Gastrocnemius medialis (tissue), 4 donors: Measurements from ENCODE around the gene RPE. TPM values are rescaled to one million over a fixed set of nuclear protein-coding genes. Genes with fewer than 3 reads are reported as not detected.

Source experiments
- ATAC-seq, 2 donors: fragments of 150-250 bp; one replicate each; pipeline ENCODE4 v1.9.1; 2016
- DNase-seq, 2 donors: peaks; one replicate each; pipeline ENCODE4 v3.0.0-alpha.2; 2019
- H3K27ac ChIP-seq, 4 donors: fragments of 200-600 bp; sonication (generic); 1 replicate in 1 of 4; 2 replicates in 3 of 4; pipeline ENCODE4 v1.5.1; 2016 to 2018; ENCODE audit warnings: mild to moderate bottlenecking in 2 of 4, moderate library complexity in 1 of 4
- H3K27me3 ChIP-seq, 3 donors: fragments of 200-600 bp; sonication (generic) in 2 of 3; 1 replicate in 1 of 3; 2 replicates in 2 of 3; pipeline versions ENCODE4 v1.5.1 to v1.6.0; 2016 to 2019; ENCODE audit warnings: mild to moderate bottlenecking in 1 of 3, moderate library complexity in 1 of 3
- H3K36me3 ChIP-seq, 2 donors: fragments of 200-600 bp; sonication (generic) in 1 of 2; one replicate each; pipeline ENCODE4 v1.5.1; 2017 to 2018
- H3K4me1 ChIP-seq, 2 donors: fragments of 200-600 bp; sonication (generic) in 1 of 2; one replicate each; pipeline ENCODE4 v1.5.1; 2016 to 2017; ENCODE audit warnings: mild to moderate bottlenecking in 2 of 2
- H3K4me3 ChIP-seq, 4 donors: fragments of 200-600 bp; sonication (generic) in 3 of 4; 1 replicate in 1 of 4; 2 replicates in 3 of 4; pipeline ENCODE4 v1.5.1; 2016 to 2019; ENCODE audit warnings: mild to moderate bottlenecking in 2 of 4
- H3K9me3 ChIP-seq, 3 donors: fragments of 200-600 bp; sonication (generic) in 2 of 3; 1 replicate in 1 of 3; 2 replicates in 2 of 3; pipeline ENCODE4 v1.5.1; 2016 to 2019
- POLR2A ChIP-seq, 2 donors: fragments of 450-650 bp; IDR thresholded peaks; one replicate each; pipeline ENCODE4 v1.6.1; 2017; ENCODE audit warnings: antibody characterized with exemption in 2 of 2, mild to moderate bottlenecking in 2 of 2, moderate library complexity in 2 of 2
- in situ Hi-C, 4 donors: fragments of 200-750 bp; cut with MboI; loops; one replicate each; pipeline versions ENCODE4 v1.15.0 to v1.8.0; 2017; ENCODE audit warnings: low sequenced_read_pairs in 4 of 4
- intact Hi-C: fragments of 100-400 bp; cut with DNase I; formaldehyde crosslinking; loops from one replicate; pipeline ENCODE4 v1.15.1; 2023; ENCODE audit warnings: low total_unique reads
- total RNA-seq, 4 donors: library from RNA; depleted of rRNA; stranded (reverse); fragments of >200 nt; gene quantifications; one replicate each; pipeline versions ENCODE4 v1.1.0 to v1.2.3, GENCODE V29; 2016
- TF ChIP-seq, protein P1 (sequence below), 5 experiments: fragments of 450-650 bp in 3 of 5; fragments of 200-600 bp in 2 of 5; sonication (generic) in 2 of 5; IDR thresholded peaks in 4 of 5; conservative IDR thresholded peaks in 1 of 5; 1 replicate in 4 of 5; 2 replicates in 1 of 5; pipeline ENCODE4 v1.5.1; 2016 to 2019; ENCODE audit warnings: antibody characterized with exemption in 5 of 5, mild to moderate bottlenecking in 3 of 5, moderate library complexity in 3 of 5

The RPE gene
- total RNA-seq, 4 donors from 2014 or later: 9.2 to 73.5 (median 23.2) TPM

DNA sequence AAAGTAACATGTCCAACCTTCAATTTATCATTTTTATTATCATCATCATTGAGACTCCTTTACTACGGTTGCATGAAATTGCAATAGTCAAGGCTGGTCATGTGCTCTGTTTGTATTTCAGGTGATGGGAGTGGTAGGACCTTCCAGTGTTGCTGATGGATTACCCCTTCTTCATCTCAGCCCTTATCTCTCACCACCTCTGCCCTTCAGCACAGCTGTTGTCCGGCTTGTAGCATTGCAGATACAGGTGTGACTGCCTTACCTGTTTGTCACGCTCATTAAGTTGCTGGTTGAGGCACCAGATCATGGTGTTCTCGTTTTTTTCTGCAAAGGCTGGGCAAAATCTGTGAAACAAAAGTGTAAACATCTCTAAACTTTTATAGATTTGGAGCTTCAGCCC, 31.7 kb upstream of the RPE start:
- no peak overlapping the region for H3K27ac ChIP-seq
- ATAC-seq: no peak
- H3K27me3 ChIP-seq: peaks cover 0 to 4% (median 0%) of the 10 kb centered on the region in 3 donors
- H3K36me3 ChIP-seq: no peaks in the 10 kb centered on the region
- H3K9me3 ChIP-seq: no peaks in the 10 kb centered on the region
- in situ Hi-C loops: loop anchor here in 1 of 4 donors (25.0 kb wide), 1 partner anchor 633 kb away; no protein-coding TSS in a partner anchor
- no peak for DNase-seq
- intact Hi-C loops: loop anchor here (10.0 kb wide), 1 partner anchor 424 kb away; no protein-coding TSS in a partner anchor
- H3K4me1 ChIP-seq: no peaks in the 10 kb centered on the region
- no peak overlapping the region for H3K4me3 ChIP-seq
- TF ChIP-seq, protein P1, sequence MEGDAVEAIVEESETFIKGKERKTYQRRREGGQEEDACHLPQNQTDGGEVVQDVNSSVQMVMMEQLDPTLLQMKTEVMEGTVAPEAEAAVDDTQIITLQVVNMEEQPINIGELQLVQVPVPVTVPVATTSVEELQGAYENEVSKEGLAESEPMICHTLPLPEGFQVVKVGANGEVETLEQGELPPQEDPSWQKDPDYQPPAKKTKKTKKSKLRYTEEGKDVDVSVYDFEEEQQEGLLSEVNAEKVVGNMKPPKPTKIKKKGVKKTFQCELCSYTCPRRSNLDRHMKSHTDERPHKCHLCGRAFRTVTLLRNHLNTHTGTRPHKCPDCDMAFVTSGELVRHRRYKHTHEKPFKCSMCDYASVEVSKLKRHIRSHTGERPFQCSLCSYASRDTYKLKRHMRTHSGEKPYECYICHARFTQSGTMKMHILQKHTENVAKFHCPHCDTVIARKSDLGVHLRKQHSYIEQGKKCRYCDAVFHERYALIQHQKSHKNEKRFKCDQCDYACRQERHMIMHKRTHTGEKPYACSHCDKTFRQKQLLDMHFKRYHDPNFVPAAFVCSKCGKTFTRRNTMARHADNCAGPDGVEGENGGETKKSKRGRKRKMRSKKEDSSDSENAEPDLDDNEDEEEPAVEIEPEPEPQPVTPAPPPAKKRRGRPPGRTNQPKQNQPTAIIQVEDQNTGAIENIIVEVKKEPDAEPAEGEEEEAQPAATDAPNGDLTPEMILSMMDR (IDR thresholded peaks at IDR 0.05 in 4 of 5, conservative IDR thresholded peaks at IDR 0.05 in 1 of 5): no peak
- TF ChIP-seq POLR2A (IDR thresholded peaks at IDR 0.05): no peak

DNA sequence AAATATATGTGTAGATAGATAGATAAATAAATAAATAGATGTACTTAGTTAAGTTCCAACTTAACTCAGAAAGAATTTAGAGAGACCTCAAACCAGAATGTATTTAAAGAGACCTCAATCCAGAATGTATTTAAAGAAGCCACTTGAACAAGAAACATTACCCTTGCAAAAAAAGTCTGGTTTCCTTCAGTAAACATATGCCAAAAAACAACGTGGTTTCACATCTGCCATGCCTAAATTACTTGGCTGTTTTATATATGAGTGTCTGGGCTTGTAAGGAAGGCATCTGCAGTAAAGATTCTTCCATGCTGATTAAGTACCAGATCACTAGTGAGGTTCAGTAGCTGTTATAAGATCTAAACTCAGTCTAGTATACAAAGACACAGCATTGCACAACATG, 29.1 kb upstream of the RPE start:
- in situ Hi-C loops (loop anchor here in 1 of 4 donors (25.0 kb wide), 1 partner anchor 636 kb away; no protein-coding TSS in a partner anchor), intact Hi-C loops (loop anchor here (10.0 kb wide), 1 partner anchor 421 kb away; no protein-coding TSS in a partner anchor)
- Histone ChIP-seq H3K36me3 (no peaks in the 10 kb centered on the region), H3K4me3 (no peak overlapping the region), H3K27ac (no peak overlapping the region), H3K27me3 (peaks cover 0 to 4% (median 0%) of the 10 kb centered on the region in 3 donors), H3K9me3 (no peaks in the 10 kb centered on the region), H3K4me1 (no peaks in the 10 kb centered on the region)
- TF ChIP-seq, protein P1 (IDR thresholded peaks at IDR 0.05 in 4 of 5, conservative IDR thresholded peaks at IDR 0.05 in 1 of 5): no peak
- no peak for TF ChIP-seq POLR2A (IDR thresholded peaks at IDR 0.05)
- DNase-seq (no peak), ATAC-seq (no peak)

DNA sequence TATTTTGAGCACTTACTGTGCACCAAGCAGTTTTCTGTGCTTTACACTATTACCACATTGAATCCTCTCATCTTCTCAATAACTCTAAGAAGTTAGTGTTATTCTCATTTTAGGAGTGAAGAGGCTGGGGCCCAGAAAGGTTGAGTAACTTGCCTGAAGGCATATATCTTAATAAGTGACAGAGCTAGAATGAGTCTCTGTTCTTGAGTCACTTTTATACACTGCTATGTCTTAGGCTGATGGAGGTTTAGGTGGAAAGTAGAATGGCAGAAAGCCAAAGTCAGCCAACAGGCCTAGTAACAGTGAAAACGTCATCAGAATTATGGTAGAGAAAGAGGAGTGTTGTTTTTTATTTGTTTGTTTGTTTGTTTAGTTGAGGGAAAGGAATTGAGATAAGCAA, 27.9 kb upstream of the RPE start:
- H3K9me3 ChIP-seq: no peaks in the 10 kb centered on the region
- peaks cover 0 to 4% (median 0%) of the 10 kb centered on the region in 3 donors for H3K27me3 ChIP-seq
- in situ Hi-C loops (loop anchor here in 1 of 4 donors (25.0 kb wide), 1 partner anchor 637 kb away; no protein-coding TSS in a partner anchor), intact Hi-C loops (loop anchor here (10.0 kb wide), 1 partner anchor 420 kb away; no protein-coding TSS in a partner anchor)
- H3K4me1 ChIP-seq: no peaks in the 10 kb centered on the region
- H3K27ac ChIP-seq: no peak overlapping the region
- ATAC-seq: no peak
- no peak overlapping the region for H3K4me3 ChIP-seq
- TF ChIP-seq, protein P1 (IDR thresholded peaks at IDR 0.05 in 4 of 5, conservative IDR thresholded peaks at IDR 0.05 in 1 of 5): no peak
- TF ChIP-seq POLR2A (IDR thresholded peaks at IDR 0.05): no peak
- no peak for DNase-seq
- H3K36me3 ChIP-seq: no peaks in the 10 kb centered on the region

DNA sequence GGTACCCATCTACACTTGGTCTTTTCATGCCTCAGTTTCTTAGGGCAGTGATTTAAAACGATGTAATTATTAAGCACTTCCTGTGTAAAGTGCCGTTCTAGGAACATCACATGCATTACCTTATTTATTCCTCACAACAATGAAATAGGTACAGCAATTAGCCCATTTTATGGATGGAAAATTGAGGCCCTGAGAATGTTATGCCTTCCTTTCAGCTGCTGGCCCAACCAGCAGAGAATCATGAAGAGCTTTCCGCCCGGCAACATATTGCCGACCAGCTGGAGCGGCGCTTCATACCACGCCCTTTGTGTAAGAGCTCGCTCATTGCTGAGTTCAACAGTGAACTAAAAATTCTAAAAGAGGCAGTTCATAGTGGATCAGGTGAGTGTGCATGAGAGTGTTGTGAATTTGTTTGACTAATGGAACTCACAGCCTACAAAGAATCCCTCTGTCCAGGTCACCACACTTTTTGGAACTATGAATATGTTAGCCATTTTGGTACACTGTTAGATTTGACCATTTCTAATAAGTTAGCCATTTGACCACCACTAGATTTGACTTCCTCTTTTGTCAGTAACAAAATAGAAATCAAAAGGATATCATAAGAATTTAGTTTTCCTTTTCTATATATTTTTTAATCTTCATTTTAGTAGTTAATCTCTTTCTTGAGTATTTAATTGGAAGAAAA, 25.6 kb upstream of the RPE start:
- in situ Hi-C loops: loop anchor here (5.0 to 25.0 kb wide), 2 partner anchors 220 to 435 kb away; no protein-coding TSS in a partner anchor
- peaks cover 0 to 4% (median 0%) of the 10 kb centered on the region in 3 donors for H3K27me3 ChIP-seq
- H3K27ac ChIP-seq: no peak overlapping the region
- intact Hi-C loops: loop anchor here (1.0 to 10.0 kb wide), 3 partner anchors 218 to 418 kb away; no protein-coding TSS in a partner anchor
- ATAC-seq: no peak
- no peaks in the 10 kb centered on the region for H3K36me3 ChIP-seq
- no peak overlapping the region for H3K4me3 ChIP-seq
- no peaks in the 10 kb centered on the region for H3K9me3 ChIP-seq
- TF ChIP-seq, protein P1 (IDR thresholded peaks at IDR 0.05 in 4 of 5, conservative IDR thresholded peaks at IDR 0.05 in 1 of 5): no peak
- TF ChIP-seq POLR2A (IDR thresholded peaks at IDR 0.05): no peak
- DNase-seq: no peak
- no peaks in the 10 kb centered on the region for H3K4me1 ChIP-seq
